ENCODE data around the gene NEDD1.

GRCh38 chr12:96986883-96987523 is 79.9 kb downstream of the NEDD1 start:
- no peak for TF ChIP-seq EZH2 (IDR thresholded peaks at IDR 0.05; ENCODE audit: insufficient read depth, poor library complexity, severe bottlenecking)
- no peak for TF ChIP-seq EZH2phosphoT487 (IDR thresholded peaks at IDR 0.05; ENCODE audit: insufficient read depth, low read depth)
